Spleen (tissue), 7 donors: Measurements from ENCODE around the gene PCDHB14.

Source experiments
- POLR2AphosphoS5 ChIP-seq, 3 donors: sonication (generic); formaldehyde crosslinking; IDR thresholded peaks; one replicate each; pipeline ENCODE4 v1.5.1; 2017; ENCODE audit warnings: antibody characterized with exemption in 3 of 3
- TF ChIP-seq, protein P1 (sequence below), 11 experiments: fragments of 200-600 bp in 7 of 11; fragments of 450-650 bp in 4 of 11; sonication (generic) in 4 of 11; IDR thresholded peaks in 8 of 11; conservative IDR thresholded peaks in 3 of 11; 1 replicate in 7 of 11; 2 replicates in 4 of 11; pipeline versions ENCODE4 v1.4.0 to v1.8.0; 2016 to 2021; ENCODE audit warnings: antibody characterized with exemption in 11 of 11, inconsistent platforms in 4 of 11, mild to moderate bottlenecking in 1 of 11
- donor health status: DM: no; HTN: no; CAD: no; lungs with moderate emphysema.
- donor health status: DM: no; HTN: no; CAD: no.
- donor health status: DM: no; HTN: no; CAD: no.

- TF ChIP-seq POLR2AphosphoS5 (IDR thresholded peaks at IDR 0.05): no peak
- TF ChIP-seq, protein P1, sequence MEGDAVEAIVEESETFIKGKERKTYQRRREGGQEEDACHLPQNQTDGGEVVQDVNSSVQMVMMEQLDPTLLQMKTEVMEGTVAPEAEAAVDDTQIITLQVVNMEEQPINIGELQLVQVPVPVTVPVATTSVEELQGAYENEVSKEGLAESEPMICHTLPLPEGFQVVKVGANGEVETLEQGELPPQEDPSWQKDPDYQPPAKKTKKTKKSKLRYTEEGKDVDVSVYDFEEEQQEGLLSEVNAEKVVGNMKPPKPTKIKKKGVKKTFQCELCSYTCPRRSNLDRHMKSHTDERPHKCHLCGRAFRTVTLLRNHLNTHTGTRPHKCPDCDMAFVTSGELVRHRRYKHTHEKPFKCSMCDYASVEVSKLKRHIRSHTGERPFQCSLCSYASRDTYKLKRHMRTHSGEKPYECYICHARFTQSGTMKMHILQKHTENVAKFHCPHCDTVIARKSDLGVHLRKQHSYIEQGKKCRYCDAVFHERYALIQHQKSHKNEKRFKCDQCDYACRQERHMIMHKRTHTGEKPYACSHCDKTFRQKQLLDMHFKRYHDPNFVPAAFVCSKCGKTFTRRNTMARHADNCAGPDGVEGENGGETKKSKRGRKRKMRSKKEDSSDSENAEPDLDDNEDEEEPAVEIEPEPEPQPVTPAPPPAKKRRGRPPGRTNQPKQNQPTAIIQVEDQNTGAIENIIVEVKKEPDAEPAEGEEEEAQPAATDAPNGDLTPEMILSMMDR (IDR thresholded peaks at IDR 0.05 in 8 of 11, conservative IDR thresholded peaks at IDR 0.05 in 3 of 11): peak in 1 of 11 experiments; percentile 24
These were observed 22.1 kb downstream of the PCDHB14 start, which contains the start of gene PCDHB15 for GRCh38 chr5:141245250-141245717.
